ENCODE data around the gene BLID.

Gene BLID

GRCh38 chr11:122089111-122089510 is 26.9 kb downstream of the BLID start:
- H3K4me1 Mint-ChIP-seq (ENCODE audit: low read depth): no peaks in the 10 kb centered on the region
- no peaks in the 10 kb centered on the region for H3K9me3 Mint-ChIP-seq (ENCODE audit: low read depth)
- H3K27ac Mint-ChIP-seq: no peak overlapping the region
- no peaks in the 10 kb centered on the region for H3K36me3 Mint-ChIP-seq
- H3K4me3 Mint-ChIP-seq: no peak overlapping the region
- H3K27me3 Mint-ChIP-seq: peaks cover 11% of the 10 kb centered on the region

- H3K9me3 Mint-ChIP-seq (ENCODE audit: low read depth): no peaks in the 10 kb centered on the region
- H3K4me3 Mint-ChIP-seq: no peak overlapping the region
- H3K36me3 Mint-ChIP-seq: no peaks in the 10 kb centered on the region
- no peaks in the 10 kb centered on the region for H3K4me1 Mint-ChIP-seq (ENCODE audit: low read depth)
- no peak overlapping the region for H3K27ac Mint-ChIP-seq
- H3K27me3 Mint-ChIP-seq: peaks cover 7% of the 10 kb centered on the region
Measured at GRCh38 chr11:122085712-122086111, 30.3 kb downstream of the BLID start.

- no peaks in the 10 kb centered on the region for H3K36me3 Mint-ChIP-seq
- no peaks in the 10 kb centered on the region for H3K9me3 Mint-ChIP-seq (ENCODE audit: low read depth)
- H3K27me3 Mint-ChIP-seq: peaks cover 7% of the 10 kb centered on the region
- no peak overlapping the region for H3K4me3 Mint-ChIP-seq
- no peaks in the 10 kb centered on the region for H3K4me1 Mint-ChIP-seq (ENCODE audit: low read depth)
- H3K27ac Mint-ChIP-seq: no peak overlapping the region
Measured at GRCh38 chr11:122085264-122085663, 30.8 kb downstream of the BLID start.

DNA sequence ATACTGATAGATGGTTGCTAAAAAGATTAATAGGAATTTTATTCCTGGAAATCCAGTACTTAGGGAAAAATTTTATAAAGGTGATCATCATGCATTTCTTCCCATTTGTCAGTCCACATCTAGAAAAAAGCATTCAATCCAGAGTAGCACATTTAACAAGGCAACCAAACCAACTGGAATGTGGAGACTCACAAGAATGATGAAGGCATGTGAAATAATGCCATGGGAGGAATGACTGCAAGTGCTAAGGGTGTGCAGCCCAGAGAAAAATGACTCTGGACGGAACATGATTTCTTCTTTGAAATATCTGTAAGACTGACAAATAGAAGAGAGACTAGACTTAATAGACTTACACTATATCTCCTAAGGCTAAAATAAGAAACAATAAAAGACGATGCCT is 33.8 kb downstream of the BLID start:
- no peaks in the 10 kb centered on the region for H3K9me3 Mint-ChIP-seq (ENCODE audit: low read depth)
- no peaks in the 10 kb centered on the region for H3K4me1 Mint-ChIP-seq (ENCODE audit: low read depth)
- H3K27ac Mint-ChIP-seq: no peak overlapping the region
- no peak overlapping the region for H3K4me3 Mint-ChIP-seq
- H3K27me3 Mint-ChIP-seq: peaks cover 2% of the 10 kb centered on the region
- H3K36me3 Mint-ChIP-seq: no peaks in the 10 kb centered on the region

DNA sequence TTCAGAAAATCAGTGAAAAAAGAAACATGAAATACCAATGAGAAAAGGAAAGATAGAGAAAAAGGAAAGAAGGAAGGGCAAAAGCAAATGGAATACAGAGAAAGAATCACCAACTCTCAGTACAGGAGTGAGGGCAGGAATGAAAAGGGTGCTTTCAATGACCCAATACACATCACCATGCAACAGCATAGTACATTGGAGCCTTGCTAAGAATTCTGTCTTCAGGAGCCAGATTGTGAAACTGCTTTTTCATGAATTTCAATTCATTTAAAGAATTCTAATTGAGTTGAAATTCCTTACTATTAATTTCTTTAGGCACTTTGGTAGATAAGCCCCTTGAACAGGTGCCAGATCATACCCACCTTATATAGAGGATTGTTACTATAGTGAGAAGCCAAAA is 34.9 kb downstream of the BLID start:
- Mint-ChIP-seq H3K27ac (no peak overlapping the region), H3K27me3 (no peaks in the 10 kb centered on the region), H3K9me3 (ENCODE audit: low read depth) (no peaks in the 10 kb centered on the region), H3K4me1 (ENCODE audit: low read depth) (no peaks in the 10 kb centered on the region), H3K4me3 (no peak overlapping the region), H3K36me3 (no peaks in the 10 kb centered on the region)

DNA sequence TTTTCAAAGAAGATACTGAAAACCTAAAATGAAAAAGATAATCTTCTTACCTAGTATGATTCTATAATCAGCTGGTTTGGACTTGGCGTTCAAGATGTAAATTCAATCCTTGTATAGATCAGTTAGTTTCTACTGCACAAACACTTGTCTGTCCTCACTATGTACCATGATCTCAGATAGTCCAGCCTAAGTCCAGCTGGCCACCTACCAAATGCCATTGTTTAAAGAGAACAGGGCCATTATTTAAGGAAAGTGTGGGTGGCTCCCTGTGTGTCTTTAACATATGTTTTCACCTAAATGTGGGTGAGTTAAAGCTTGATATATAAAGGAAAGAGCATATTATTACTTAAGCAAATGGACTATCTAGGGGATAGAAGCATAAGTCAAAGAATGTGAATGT is 38.6 kb downstream of the BLID start:
- Mint-ChIP-seq H3K27ac (no peak overlapping the region), H3K36me3 (no peaks in the 10 kb centered on the region), H3K4me3 (no peak overlapping the region), H3K4me1 (ENCODE audit: low read depth) (no peaks in the 10 kb centered on the region), H3K9me3 (ENCODE audit: low read depth) (no peaks in the 10 kb centered on the region), H3K27me3 (peaks cover 1% of the 10 kb centered on the region)

- Mint-ChIP-seq H3K36me3 (no peaks in the 10 kb centered on the region), H3K4me3 (no peak overlapping the region), H3K9me3 (ENCODE audit: low read depth) (no peaks in the 10 kb centered on the region), H3K4me1 (ENCODE audit: low read depth) (no peaks in the 10 kb centered on the region), H3K27me3 (peaks cover 2% of the 10 kb centered on the region), H3K27ac (no peak overlapping the region)
Measured at GRCh38 chr11:122076512-122077120, 39.4 kb downstream of the BLID start.

GRCh38 chr11:122075016-122075415 is 41.0 kb downstream of the BLID start:
- H3K27ac Mint-ChIP-seq: no peak overlapping the region

GRCh38 chr11:122074022-122074421 is 42.0 kb downstream of the BLID start:
- Mint-ChIP-seq H3K27me3 (peaks cover 3% of the 10 kb centered on the region), H3K36me3 (no peaks in the 10 kb centered on the region), H3K9me3 (ENCODE audit: low read depth) (no peaks in the 10 kb centered on the region), H3K4me3 (no peak overlapping the region), H3K27ac (no peak overlapping the region), H3K4me1 (ENCODE audit: low read depth) (no peaks in the 10 kb centered on the region)

More at GRCh38 chr11:122075016-122075415, 41.0 kb downstream of the BLID start:
- Mint-ChIP-seq H3K4me1 (ENCODE audit: low read depth) (no peaks in the 10 kb centered on the region), H3K27me3 (peaks cover 2% of the 10 kb centered on the region), H3K9me3 (ENCODE audit: low read depth) (no peaks in the 10 kb centered on the region), H3K36me3 (no peaks in the 10 kb centered on the region), H3K4me3 (no peak overlapping the region)

DNA sequence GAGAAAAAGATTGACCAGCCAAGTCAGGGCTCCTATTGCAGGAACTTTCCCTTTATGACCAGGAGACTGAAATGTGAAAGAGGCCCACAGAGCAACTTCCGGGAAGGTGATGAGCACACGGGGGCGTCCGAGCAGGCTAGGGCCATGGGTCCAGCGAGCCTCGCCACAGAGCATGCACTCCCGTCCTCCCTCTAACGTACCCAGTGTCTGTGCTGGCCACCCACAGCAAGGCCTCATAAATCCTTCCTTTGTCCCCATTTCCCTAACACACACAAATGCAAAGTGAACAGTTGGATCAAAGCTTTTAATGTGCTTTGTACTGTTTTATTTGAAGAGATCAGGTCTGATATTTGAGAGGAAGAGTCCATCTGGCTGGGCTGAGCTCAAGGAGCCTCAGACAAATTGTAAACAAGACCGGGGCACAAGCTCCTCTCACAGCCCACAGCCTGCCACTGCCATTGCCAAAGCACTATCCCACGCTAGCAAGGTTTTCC is 44.3 kb downstream of the BLID start:
- Mint-ChIP-seq H3K27ac (no peak overlapping the region), H3K36me3 (no peaks in the 10 kb centered on the region), H3K27me3 (peaks cover 11% of the 10 kb centered on the region), H3K4me3 (no peak overlapping the region), H3K4me1 (ENCODE audit: low read depth) (no peaks in the 10 kb centered on the region), H3K9me3 (ENCODE audit: low read depth) (no peaks in the 10 kb centered on the region)

DNA sequence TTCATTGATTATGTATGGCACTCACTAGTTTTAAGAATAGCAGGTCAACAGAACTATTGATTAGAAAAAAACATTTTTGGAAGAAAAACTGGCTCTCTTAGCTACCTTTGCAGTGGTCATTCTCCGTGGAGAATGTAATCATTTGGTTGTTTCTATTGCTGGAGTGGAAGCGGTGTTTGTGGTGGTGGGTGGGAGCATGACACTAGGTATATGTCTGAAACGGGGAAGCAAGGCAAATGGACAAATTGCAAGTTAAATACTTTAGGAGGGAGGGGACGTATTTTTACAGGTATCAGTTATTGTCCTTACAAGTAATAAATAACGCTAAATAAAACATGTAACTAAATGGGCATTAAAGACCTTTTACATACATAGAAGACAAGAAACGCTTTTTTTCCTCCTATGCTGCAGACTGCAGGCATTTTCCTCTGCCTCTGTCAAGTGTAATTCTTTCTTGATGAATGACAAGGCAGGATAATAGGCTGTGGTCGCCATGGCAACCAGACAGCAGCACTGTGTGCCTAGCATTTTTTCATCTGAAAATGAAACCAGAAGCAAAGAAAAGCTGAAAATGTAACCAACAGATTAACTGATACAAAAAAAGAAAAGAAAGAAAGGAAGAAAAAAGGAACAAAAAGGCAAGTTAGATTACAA is 46.2 kb downstream of the BLID start:
- Mint-ChIP-seq H3K27me3 (peaks cover 17% of the 10 kb centered on the region), H3K4me1 (ENCODE audit: low read depth) (no peaks in the 10 kb centered on the region), H3K36me3 (no peaks in the 10 kb centered on the region), H3K4me3 (no peak overlapping the region), H3K9me3 (ENCODE audit: low read depth) (no peaks in the 10 kb centered on the region), H3K27ac (no peak overlapping the region)

GRCh38 chr11:122068837-122069236 is 47.2 kb downstream of the BLID start:
- Mint-ChIP-seq H3K4me1 (ENCODE audit: low read depth) (no peaks in the 10 kb centered on the region), H3K27ac (no peak overlapping the region), H3K36me3 (no peaks in the 10 kb centered on the region), H3K4me3 (no peak overlapping the region), H3K9me3 (ENCODE audit: low read depth) (no peaks in the 10 kb centered on the region), H3K27me3 (peaks cover 17% of the 10 kb centered on the region)

DNA sequence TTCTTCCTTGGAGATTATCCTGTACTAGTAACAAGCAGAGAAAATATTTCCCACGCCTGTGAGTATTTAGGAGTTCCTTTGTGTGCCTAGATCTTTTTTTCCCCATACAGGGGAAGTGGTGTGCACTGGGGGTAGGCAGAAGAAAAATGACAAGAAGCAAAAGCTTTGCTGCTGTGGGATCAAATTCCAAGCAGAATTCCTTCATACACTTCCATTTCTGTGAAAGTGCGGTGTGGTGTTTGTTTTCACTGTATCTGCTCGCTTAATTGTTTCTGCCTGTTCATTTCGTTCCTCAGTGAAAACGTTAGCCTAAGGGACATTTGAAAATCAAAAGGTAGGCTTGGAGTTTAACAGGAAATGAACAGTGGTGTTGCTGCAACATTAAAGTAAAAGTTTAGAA is 47.9 kb downstream of the BLID start:
- H3K4me3 Mint-ChIP-seq: no peak overlapping the region
- H3K4me1 Mint-ChIP-seq (ENCODE audit: low read depth): no peaks in the 10 kb centered on the region
- H3K36me3 Mint-ChIP-seq: no peaks in the 10 kb centered on the region
- H3K27ac Mint-ChIP-seq: no peak overlapping the region
- H3K9me3 Mint-ChIP-seq (ENCODE audit: low read depth): no peaks in the 10 kb centered on the region
- H3K27me3 Mint-ChIP-seq: peaks cover 17% of the 10 kb centered on the region
